Measurements from ENCODE around the gene CEP164. TPM values are rescaled to one million over a fixed set of nuclear protein-coding genes. Genes with fewer than 3 reads are reported as not detected.

Gene CEP164
- polyA plus RNA-seq (ENCODE audit: insufficient read depth in 1 of 5, insufficient read length in 5 of 5, low replicate concordance in 1 of 5): 10 to 100 TPM; 30.9 to 37.3 (median 32.9) TPM
- long read RNA-seq, donor 1, transcript CEP164-211 (4 exons, 492 nt): minor isoform, 5 of 17 reads
- long read RNA-seq, donor 1, transcript CEP164-204 (5 exons, 585 nt): major isoform, 6 of 17 reads
- long read RNA-seq, donor 1, partial matches to known transcripts: 0 of 17 reads
- long read RNA-seq, donor 1, other reads (novel, unspliced or antisense): 0 of 17 reads
- long read RNA-seq, donor 2, partial matches to known transcripts: 0 of 4 reads
- long read RNA-seq, donor 2, other reads (novel, unspliced or antisense): 0 of 4 reads
- long read RNA-seq, donor 3, partial matches to known transcripts: 0 of 8 reads
- long read RNA-seq, donor 3, other reads (novel, unspliced or antisense): 0 of 8 reads
- long read RNA-seq, donor 4, partial matches to known transcripts: 0 of 6 reads
- long read RNA-seq, donor 4, other reads (novel, unspliced or antisense): 0 of 6 reads
- long read RNA-seq, donor 5, transcript CEP164-211 (4 exons, 492 nt): major isoform, 6 of 23 reads
- long read RNA-seq, donor 5, partial matches to known transcripts: 10 of 23 reads
- long read RNA-seq, donor 5, other reads (novel, unspliced or antisense): 0 of 23 reads
- long read RNA-seq, donor 6, partial matches to known transcripts: 5 of 17 reads
- long read RNA-seq, donor 6, other reads (novel, unspliced or antisense): 0 of 17 reads
- long read RNA-seq, donor 7, transcript CEP164-204 (5 exons, 585 nt): major isoform, 5 of 8 reads
- long read RNA-seq, donor 7, partial matches to known transcripts: 0 of 8 reads
- long read RNA-seq, donor 7, other reads (novel, unspliced or antisense): 0 of 8 reads
- long read RNA-seq, donor 8, partial matches to known transcripts: 0 of 1 reads
- long read RNA-seq, donor 8, other reads (novel, unspliced or antisense): 0 of 1 reads

- peak; percentile 96 for DNase-seq
Measured at GRCh38 chr11:117327567-117328374, at the start of gene CEP164. CEP164 (plus strand) TSS chr11:117327854; CDS start chr11:117338587, 10,733 bp downstream.

GRCh38 chr11:117278347-117278746 is 49.3 kb upstream of the CEP164 start:
- DNase-seq: no peak

- no peak for DNase-seq
Measured at GRCh38 chr11:117279711-117280376, 47.8 kb upstream of the CEP164 start.

GRCh38 chr11:117281159-117281558 is 46.5 kb upstream of the CEP164 start:
- DNase-seq: no peak

GRCh38 chr11:117281869-117282268 is 45.8 kb upstream of the CEP164 start:
- DNase-seq: no peak

GRCh38 chr11:117282956-117283355 is 44.7 kb upstream of the CEP164 start:
- no peak for DNase-seq

GRCh38 chr11:117284053-117284452 is 43.6 kb upstream of the CEP164 start:
- DNase-seq: no peak

- no peak for DNase-seq
Measured at GRCh38 chr11:117286588-117286987, 41.1 kb upstream of the CEP164 start.

- DNase-seq: no peak
Measured at GRCh38 chr11:117287668-117288067, 40.0 kb upstream of the CEP164 start.

- DNase-seq: no peak
Measured at GRCh38 chr11:117289795-117290194, 37.9 kb upstream of the CEP164 start.

GRCh38 chr11:117290809-117291396 is 36.8 kb upstream of the CEP164 start, which contains the start of gene BACE1-AS:
BACE1-AS (plus strand) TSS chr11:117291346.
- DNase-seq: no peak

GRCh38 chr11:117292616-117293015 is 35.0 kb upstream of the CEP164 start:
- no peak for DNase-seq

GRCh38 chr11:117295438-117296137 is 32.1 kb upstream of the CEP164 start:
- DNase-seq: no peak

- no peak for DNase-seq
Measured at GRCh38 chr11:117296881-117297280, 30.8 kb upstream of the CEP164 start.

- no peak for DNase-seq
Measured at GRCh38 chr11:117298195-117298594, 29.5 kb upstream of the CEP164 start.

- no peak for DNase-seq
Measured at GRCh38 chr11:117299351-117300282, 28.0 kb upstream of the CEP164 start.

GRCh38 chr11:117300283-117300663 is 27.4 kb upstream of the CEP164 start:
- DNase-seq: peak; percentile 38 to 40

GRCh38 chr11:117300773-117301172 is 26.9 kb upstream of the CEP164 start:
- no peak for DNase-seq

- no peak for DNase-seq
Measured at GRCh38 chr11:117302228-117302627, 25.4 kb upstream of the CEP164 start.

All from right lung (tissue), 10 donors.